Measurements from ENCODE around the gene ASXL2.

DNA sequence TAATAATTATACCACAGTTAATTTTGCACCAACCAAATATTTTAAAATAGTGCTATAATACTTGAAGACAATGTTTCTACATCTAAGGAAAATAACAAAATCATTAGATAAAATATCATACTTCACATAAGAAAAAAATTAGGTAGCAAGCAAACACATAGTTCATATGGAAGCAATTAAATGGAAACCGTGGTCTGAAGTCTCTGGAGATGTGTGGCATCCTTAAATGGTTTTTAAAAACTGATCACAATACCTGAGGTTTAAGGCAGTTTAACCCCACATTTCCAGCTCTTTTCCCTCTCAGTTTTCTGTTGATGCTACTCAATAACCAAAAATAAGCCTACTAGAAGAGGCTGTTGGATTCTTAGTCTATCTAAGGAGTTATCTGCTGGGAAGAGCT lies 71.3 kb downstream of the ASXL2 start:
- TF ChIP-seq POLR2A (IDR thresholded peaks at IDR 0.05) = no peak
- TF ChIP-seq, protein P1, sequence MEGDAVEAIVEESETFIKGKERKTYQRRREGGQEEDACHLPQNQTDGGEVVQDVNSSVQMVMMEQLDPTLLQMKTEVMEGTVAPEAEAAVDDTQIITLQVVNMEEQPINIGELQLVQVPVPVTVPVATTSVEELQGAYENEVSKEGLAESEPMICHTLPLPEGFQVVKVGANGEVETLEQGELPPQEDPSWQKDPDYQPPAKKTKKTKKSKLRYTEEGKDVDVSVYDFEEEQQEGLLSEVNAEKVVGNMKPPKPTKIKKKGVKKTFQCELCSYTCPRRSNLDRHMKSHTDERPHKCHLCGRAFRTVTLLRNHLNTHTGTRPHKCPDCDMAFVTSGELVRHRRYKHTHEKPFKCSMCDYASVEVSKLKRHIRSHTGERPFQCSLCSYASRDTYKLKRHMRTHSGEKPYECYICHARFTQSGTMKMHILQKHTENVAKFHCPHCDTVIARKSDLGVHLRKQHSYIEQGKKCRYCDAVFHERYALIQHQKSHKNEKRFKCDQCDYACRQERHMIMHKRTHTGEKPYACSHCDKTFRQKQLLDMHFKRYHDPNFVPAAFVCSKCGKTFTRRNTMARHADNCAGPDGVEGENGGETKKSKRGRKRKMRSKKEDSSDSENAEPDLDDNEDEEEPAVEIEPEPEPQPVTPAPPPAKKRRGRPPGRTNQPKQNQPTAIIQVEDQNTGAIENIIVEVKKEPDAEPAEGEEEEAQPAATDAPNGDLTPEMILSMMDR (IDR thresholded peaks at IDR 0.05 in 4 of 5, conservative IDR thresholded peaks at IDR 0.05 in 1 of 5) = no peak
